GM12878 (cell line): ENCODE results near the gene HMOX1.

Experiments
- CTCF ChIP-seq, 3 experiments: IDR thresholded peaks in 2 of 3; conservative IDR thresholded peaks in 1 of 3; 2 replicates each; pipeline ENCODE4 v1.5.1; 2011; ENCODE audit warnings: low read depth in 3 of 3, low read length in 3 of 3, mild to moderate bottlenecking in 3 of 3, control low read depth in 2 of 3, moderate library complexity in 2 of 3, inconsistent platforms in 1 of 3, mixed read lengths in 1 of 3; ENCODE audit not compliant: control insufficient read depth in 2 of 3, insufficient read depth in 1 of 3; ENCODE audit errors: extremely low read depth in 1 of 3
- POLR2A ChIP-seq: IDR thresholded peaks from 2 replicates; pipeline ENCODE4 v1.6.1; 2011; ENCODE audit warnings: low read depth, mild to moderate bottlenecking, low read length
- RB1 ChIP-seq: fragments of 450-650 bp; formaldehyde crosslinking; IDR thresholded peaks from 2 replicates; pipeline ENCODE4 v1.6.1; 2017; ENCODE audit warnings: mild to moderate bottlenecking, borderline replicate concordance
- RFX5 ChIP-seq: IDR thresholded peaks from 2 replicates; pipeline ENCODE4 v1.6.1; 2011; ENCODE audit warnings: low read depth, low read length, improper control_type of control experiment
- SP1 ChIP-seq: IDR thresholded peaks from one replicate; pipeline ENCODE4 v1.6.1; 2011; ENCODE audit warnings: low read depth, low read length

GRCh38 chr22:35378621-35379020 lies 2.3 kb upstream of the HMOX1 start:
- TF ChIP-seq RFX5 = no peak
- TF ChIP-seq SP1 = no peak
- TF ChIP-seq RB1 = no peak
- no peak for TF ChIP-seq CTCF (IDR thresholded peaks at IDR 0.05 in 2 of 3, conservative IDR thresholded peaks at IDR 0.05 in 1 of 3; ENCODE audit: control insufficient read depth in 2 of 3, extremely low read depth in 1 of 3, insufficient read depth in 1 of 3, low read depth in 3 of 3, low read length in 3 of 3)
- no peak for TF ChIP-seq POLR2A
